Neural progenitor cell (in vitro differentiated cells): ENCODE data around the gene PDLIM5. TPM values are rescaled to one million over a fixed set of nuclear protein-coding genes. Genes with fewer than 3 reads are reported as not detected.

Experiments used
- DNase-seq: peaks from one replicate; pipeline ENCODE4 v3.0.0-alpha.2; 2016; ENCODE audit warnings: low spot score
- H2AFZ ChIP-seq: fragments of 200-600 bp; sonication (generic); replicated peaks from 2 replicates; pipeline ENCODE4 v1.6.1; 2016; ENCODE audit warnings: antibody characterized with exemption
- H3F3A ChIP-seq: fragments of 200-600 bp; sonication (generic); 2 replicates; pipeline ENCODE4 v1.6.1; 2016; ENCODE audit warnings: antibody characterized with exemption, low read depth
- H3K27ac ChIP-seq: fragments of 200-600 bp; sonication (generic); 2 replicates; pipeline ENCODE4 v1.5.1; 2016; ENCODE audit warnings: mild to moderate bottlenecking
- H3K27me3 ChIP-seq: fragments of 200-600 bp; sonication (generic); 2 replicates; pipeline ENCODE4 v1.6.1; 2016; ENCODE audit warnings: mild to moderate bottlenecking, moderate library complexity
- H3K36me3 ChIP-seq: fragments of 200-600 bp; sonication (generic); 2 replicates; pipeline ENCODE4 v1.5.1; 2016
- H3K4me1 ChIP-seq: fragments of 200-600 bp; sonication (generic); 2 replicates; pipeline ENCODE4 v1.6.1; 2016; ENCODE audit warnings: mixed run types
- H3K4me2 ChIP-seq: fragments of 200-600 bp; sonication (generic); 2 replicates; pipeline ENCODE4 v1.6.1; 2016
- H3K4me3 ChIP-seq: fragments of 200-600 bp; sonication (generic); 2 replicates; pipeline ENCODE4 v1.5.1; 2016
- H3K79me2 ChIP-seq: fragments of 200-600 bp; sonication (generic); 2 replicates; pipeline ENCODE4 v1.6.1; 2016; ENCODE audit warnings: low read depth
- H3K9ac ChIP-seq: fragments of 200-600 bp; sonication (generic); 2 replicates; pipeline ENCODE4 v1.6.1; 2016
- H3K9me3 ChIP-seq: fragments of 200-600 bp; sonication (generic); 2 replicates; pipeline ENCODE4 v1.5.1; 2016; ENCODE audit warnings: low read depth
- H4K20me1 ChIP-seq: fragments of 200-600 bp; sonication (generic); 2 replicates; pipeline ENCODE4 v1.6.1; 2016; ENCODE audit warnings: low read depth
- H3K27ac Mint-ChIP-seq: 3 replicates; pipeline ENCODE4 v1.8.0; 2021; ENCODE audit warnings: mixed read lengths
- H3K27me3 Mint-ChIP-seq: 2 replicates; pipeline ENCODE4 v1.8.0; 2022; ENCODE audit warnings: low read depth, mild to moderate bottlenecking, inconsistent platforms, moderate library complexity, mixed read lengths; ENCODE audit not compliant: insufficient read depth
- H3K36me3 Mint-ChIP-seq: 3 replicates; pipeline ENCODE4 v1.8.0; 2021; ENCODE audit warnings: mixed read lengths
- H3K4me1 Mint-ChIP-seq: 3 replicates; pipeline ENCODE4 v1.8.0; 2021; ENCODE audit warnings: mixed read lengths
- H3K4me3 Mint-ChIP-seq: 3 replicates; pipeline ENCODE4 v1.8.0; 2021; ENCODE audit warnings: mild to moderate bottlenecking, moderate library complexity, mixed read lengths
- H3K9me3 Mint-ChIP-seq: 3 replicates; pipeline ENCODE4 v1.8.0; 2020; ENCODE audit warnings: mixed read lengths
- EZH2 ChIP-seq: fragments of 200-600 bp; sonication (generic); IDR thresholded peaks from 2 replicates; pipeline ENCODE4 v1.6.1; 2017; ENCODE audit warnings: antibody characterized with exemption, mild to moderate bottlenecking, moderate library complexity
- EZH2phosphoT487 ChIP-seq: fragments of 200-600 bp; sonication (generic); IDR thresholded peaks from 2 replicates; pipeline ENCODE4 v1.6.1; 2017; ENCODE audit warnings: antibody characterized with exemption
- total RNA-seq: library from RNA; depleted of rRNA; stranded (reverse); fragments of >200 nt; gene quantifications from 2 replicates; pipeline ENCODE4 v1.2.3, GENCODE V29; 2015; ENCODE audit warnings: low replicate concordance
- TF ChIP-seq, protein P1 (sequence below): fragments of 200-600 bp; sonication (generic); IDR thresholded peaks from 2 replicates; pipeline ENCODE4 v1.5.1; 2017; ENCODE audit warnings: antibody characterized with exemption, mild to moderate bottlenecking

The PDLIM5 gene
- total RNA-seq, 1 donor from 2014 or later, result 68.4 TPM

DNA sequence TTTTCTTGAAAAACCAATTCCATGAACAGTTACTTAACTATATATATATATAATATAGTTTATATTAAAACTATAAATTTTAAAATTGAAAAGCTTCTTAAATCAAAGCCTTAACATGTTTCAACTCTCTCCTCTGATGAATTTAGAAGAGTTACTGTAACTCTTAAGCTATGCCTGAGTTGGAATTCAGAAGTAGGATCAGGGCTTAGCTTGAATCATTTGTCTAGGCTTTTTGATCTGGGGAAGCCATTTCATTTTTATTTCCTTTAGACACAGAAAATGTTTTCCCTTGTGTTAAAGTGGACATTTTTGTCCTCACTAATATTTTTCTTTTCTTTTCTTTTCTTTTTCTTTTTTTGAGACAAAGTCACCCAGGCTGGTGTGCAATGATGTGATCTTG is 40.4 kb upstream of the PDLIM5 start:
- Histone ChIP-seq H3K4me1 (peaks cover 5% of the 10 kb centered on the region), H3K9ac (no peak overlapping the region), H3K36me3 (no peaks in the 10 kb centered on the region), H3K4me3 (no peak overlapping the region), H3F3A (no peaks in the 10 kb centered on the region), H3K27ac (no peak overlapping the region), H3K79me2 (no peaks in the 10 kb centered on the region), H3K27me3 (no peaks in the 10 kb centered on the region), H4K20me1 (no peaks in the 10 kb centered on the region), H2AFZ (no peak overlapping the region), H3K9me3 (no peaks in the 10 kb centered on the region), H3K4me2 (no peak overlapping the region)
- Mint-ChIP-seq H3K27me3 (no peaks in the 10 kb centered on the region), H3K4me1 (peaks cover 11% of the 10 kb centered on the region), H3K27ac (no peak overlapping the region), H3K36me3 (peaks cover 3% of the 10 kb centered on the region), H3K9me3 (peaks cover 6% of the 10 kb centered on the region), H3K4me3 (no peak overlapping the region)
- DNase-seq, result no peak
- TF ChIP-seq EZH2phosphoT487 (no peak), EZH2 (no peak)
- TF ChIP-seq, protein P1, sequence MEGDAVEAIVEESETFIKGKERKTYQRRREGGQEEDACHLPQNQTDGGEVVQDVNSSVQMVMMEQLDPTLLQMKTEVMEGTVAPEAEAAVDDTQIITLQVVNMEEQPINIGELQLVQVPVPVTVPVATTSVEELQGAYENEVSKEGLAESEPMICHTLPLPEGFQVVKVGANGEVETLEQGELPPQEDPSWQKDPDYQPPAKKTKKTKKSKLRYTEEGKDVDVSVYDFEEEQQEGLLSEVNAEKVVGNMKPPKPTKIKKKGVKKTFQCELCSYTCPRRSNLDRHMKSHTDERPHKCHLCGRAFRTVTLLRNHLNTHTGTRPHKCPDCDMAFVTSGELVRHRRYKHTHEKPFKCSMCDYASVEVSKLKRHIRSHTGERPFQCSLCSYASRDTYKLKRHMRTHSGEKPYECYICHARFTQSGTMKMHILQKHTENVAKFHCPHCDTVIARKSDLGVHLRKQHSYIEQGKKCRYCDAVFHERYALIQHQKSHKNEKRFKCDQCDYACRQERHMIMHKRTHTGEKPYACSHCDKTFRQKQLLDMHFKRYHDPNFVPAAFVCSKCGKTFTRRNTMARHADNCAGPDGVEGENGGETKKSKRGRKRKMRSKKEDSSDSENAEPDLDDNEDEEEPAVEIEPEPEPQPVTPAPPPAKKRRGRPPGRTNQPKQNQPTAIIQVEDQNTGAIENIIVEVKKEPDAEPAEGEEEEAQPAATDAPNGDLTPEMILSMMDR, result no peak

DNA sequence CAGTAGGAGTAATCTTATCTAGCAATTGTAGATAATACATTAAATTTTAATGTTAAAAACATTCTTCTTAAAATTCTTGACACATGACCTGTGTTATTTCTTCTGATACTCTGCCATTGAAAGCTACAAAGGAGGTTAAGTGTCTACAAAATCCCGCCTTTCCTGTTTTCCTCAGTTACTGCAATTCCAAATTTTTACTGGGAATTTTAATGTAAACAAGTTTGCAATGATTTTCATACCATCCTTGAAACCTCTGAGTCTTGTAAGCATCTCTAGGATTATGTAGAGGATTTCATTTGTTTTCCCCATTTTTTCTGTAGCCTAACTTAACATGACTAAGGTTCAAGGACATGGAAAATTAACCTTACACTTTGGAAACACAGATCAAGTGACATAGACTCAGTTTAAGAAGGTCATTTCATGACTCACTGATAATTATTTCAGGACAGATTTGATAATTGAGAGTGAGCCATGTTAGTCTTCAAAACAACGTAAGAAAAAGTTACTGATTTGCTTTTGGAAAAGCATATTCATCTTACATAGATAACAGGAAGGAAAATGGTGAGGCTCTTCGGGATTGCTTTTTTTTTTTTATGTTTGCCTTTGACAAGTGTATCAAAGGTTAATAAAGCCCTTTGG is 39.6 kb upstream of the PDLIM5 start:
- DNase-seq, result no peak
- Histone ChIP-seq H3K4me2 (no peak overlapping the region), H2AFZ (peak overlapping the region; percentile 28), H3K27me3 (no peaks in the 10 kb centered on the region), H3K79me2 (no peaks in the 10 kb centered on the region), H3K27ac (no peak overlapping the region), H3K36me3 (no peaks in the 10 kb centered on the region), H3K9me3 (no peaks in the 10 kb centered on the region), H4K20me1 (no peaks in the 10 kb centered on the region), H3K4me1 (peaks cover under 1% of the 10 kb centered on the region), H3K9ac (no peak overlapping the region), H3K4me3 (no peak overlapping the region), H3F3A (no peaks in the 10 kb centered on the region)
- Mint-ChIP-seq H3K4me1 (peaks cover 7% of the 10 kb centered on the region), H3K36me3 (peaks cover 3% of the 10 kb centered on the region), H3K9me3 (peaks cover 6% of the 10 kb centered on the region), H3K27me3 (no peaks in the 10 kb centered on the region), H3K4me3 (no peak overlapping the region), H3K27ac (no peak overlapping the region)
- TF ChIP-seq, protein P1, result no peak
- no peak for TF ChIP-seq EZH2phosphoT487
- TF ChIP-seq EZH2, result no peak

DNA sequence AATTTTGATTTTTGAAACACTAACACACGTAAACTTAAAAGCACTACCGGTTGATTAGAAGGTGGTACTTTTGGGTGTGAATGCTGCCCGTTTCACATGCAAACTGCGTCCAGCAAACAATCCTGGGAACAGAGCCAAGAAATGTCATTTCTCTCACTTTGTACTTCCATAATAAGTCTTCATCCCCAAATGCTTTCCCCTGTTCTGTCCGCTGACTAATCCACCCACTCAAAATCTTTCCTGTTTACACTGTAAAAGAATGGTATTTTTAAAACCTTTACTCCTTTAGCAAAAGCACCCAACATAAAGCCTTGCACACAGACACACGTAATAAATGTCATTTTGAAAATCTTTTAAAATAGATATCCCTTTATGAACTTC is 39.1 kb upstream of the PDLIM5 start:
- Mint-ChIP-seq H3K36me3 (peaks cover 3% of the 10 kb centered on the region), H3K27me3 (no peaks in the 10 kb centered on the region), H3K27ac (no peak overlapping the region), H3K4me3 (no peak overlapping the region), H3K9me3 (peaks cover 9% of the 10 kb centered on the region), H3K4me1 (peaks cover 7% of the 10 kb centered on the region)
- no peaks in the 10 kb centered on the region for H3K27me3 ChIP-seq
- H3K36me3 ChIP-seq, result no peaks in the 10 kb centered on the region
- H4K20me1 ChIP-seq, result no peaks in the 10 kb centered on the region
- no peak overlapping the region for H3K27ac ChIP-seq
- TF ChIP-seq, protein P1, result no peak
- no peak for TF ChIP-seq EZH2phosphoT487
- no peak for TF ChIP-seq EZH2
- no peaks in the 10 kb centered on the region for H3F3A ChIP-seq
- H2AFZ ChIP-seq, result peak overlapping the region; percentile 28
- no peak overlapping the region for H3K4me2 ChIP-seq
- no peak overlapping the region for H3K9ac ChIP-seq
- H3K4me3 ChIP-seq, result no peak overlapping the region
- no peaks in the 10 kb centered on the region for H3K4me1 ChIP-seq
- no peaks in the 10 kb centered on the region for H3K79me2 ChIP-seq
- no peak for DNase-seq
- H3K9me3 ChIP-seq, result no peaks in the 10 kb centered on the region
